Measurements from ENCODE around the gene STEAP1. TPM values are rescaled to one million over a fixed set of nuclear protein-coding genes. Genes with fewer than 3 reads are reported as not detected.
A peak's percentile ranks its signal among the peaks of the same experiment; 100 is the strongest.

STEAP1 gene
- total RNA-seq, 4 donors from 2014 or later: 4.1 to 36.4 (median 18.6) TPM

GRCh38 chr7:90210475-90210874 is 56.2 kb downstream of the STEAP1 start:
- in situ Hi-C loops (cut with MboI; ENCODE audit: low pct_ligation_motif_present in 1 of 4, low pct_unique_long_range_greater_than_20kb in 1 of 4, low sequenced_read_pairs in 3 of 4) (no loop called here), intact Hi-C loops (cut with DNase I; ENCODE audit: low total_unique reads) (no loop called here)
- WGBS, 2 donors (ENCODE audit: low coverage in 1 of 2): 77 to 79% methylated on average over 4 to 5 of the region's 5 CpGs
- Histone ChIP-seq H3K4me1 (peaks cover 0 to 15% (median 1%) of the 10 kb centered on the region in 4 donors), H3K4me3 (no peak overlapping the region), H3K27ac (peak overlapping the region; percentile 84 to 90 (median 87)), H3K9me3 (no peaks in the 10 kb centered on the region), H3K27me3 (peaks cover 6% of the 10 kb centered on the region), H3K36me3 (no peaks in the 10 kb centered on the region)
- no peak for DNase-seq
- no peak for TF ChIP-seq EP300 (IDR thresholded peaks at IDR 0.05; ENCODE audit: low read depth)
- no peak for TF ChIP-seq POLR2AphosphoS5 (IDR thresholded peaks at IDR 0.05)
- no peak for TF ChIP-seq POLR2A (IDR thresholded peaks at IDR 0.05)
- no peak for TF ChIP-seq CTCF (IDR thresholded peaks at IDR 0.05)

- Histone ChIP-seq H3K4me3 (peak overlapping the region; percentile 60 to 83 (median 63)), H3K27ac (peak overlapping the region; percentile 84 to 90 (median 87)), H3K27me3 (peaks cover 6% of the 10 kb centered on the region), H3K4me1 (peaks cover 0 to 15% (median 1%) of the 10 kb centered on the region in 4 donors), H3K9me3 (no peaks in the 10 kb centered on the region), H3K36me3 (no peaks in the 10 kb centered on the region)
- WGBS, 2 donors (ENCODE audit: low coverage in 1 of 2): 26 to 46% methylated on average over 11 of the region's 11 CpGs
- in situ Hi-C loops (cut with MboI; ENCODE audit: low pct_ligation_motif_present in 1 of 4, low pct_unique_long_range_greater_than_20kb in 1 of 4, low sequenced_read_pairs in 3 of 4): no loop called here
- TF ChIP-seq POLR2AphosphoS5 (IDR thresholded peaks at IDR 0.05) (no peak), CTCF (IDR thresholded peaks at IDR 0.05) (no peak), POLR2A (IDR thresholded peaks at IDR 0.05) (no peak), EP300 (IDR thresholded peaks at IDR 0.05; ENCODE audit: low read depth) (no peak)
- intact Hi-C loops (cut with DNase I; ENCODE audit: low total_unique reads): no loop called here
- DNase-seq: no peak
Measured at GRCh38 chr7:90210981-90211380, 56.7 kb downstream of the STEAP1 start.

- no peaks in the 10 kb centered on the region for H3K9me3 ChIP-seq
- WGBS, 2 donors (ENCODE audit: low coverage in 1 of 2): 1 to 4% methylated on average over 22 to 71 of the region's 73 CpGs
- H3K27me3 ChIP-seq: peaks cover 6% of the 10 kb centered on the region
Measured at GRCh38 chr7:90211391-90212148, 57.3 kb downstream of the STEAP1 start, which contains the start of gene STEAP2. TSS of gene STEAP2 (plus strand) at chr7:90211740. CDS start at chr7:90225083, 13,343 bp downstream.

More at GRCh38 chr7:90211391-90212148, 57.3 kb downstream of the STEAP1 start, which contains the start of gene STEAP2:
- peak; percentile 80 for TF ChIP-seq POLR2A (IDR thresholded peaks at IDR 0.05)
- peak in 2 of 3 donors; percentile 66 to 82 for TF ChIP-seq POLR2AphosphoS5 (IDR thresholded peaks at IDR 0.05)
- peak; percentile 69 to 93 (median 75) for TF ChIP-seq CTCF (IDR thresholded peaks at IDR 0.05)
- TF ChIP-seq EP300 (IDR thresholded peaks at IDR 0.05; ENCODE audit: low read depth): no peak
- in situ Hi-C loops (cut with MboI; ENCODE audit: low pct_ligation_motif_present in 1 of 4, low pct_unique_long_range_greater_than_20kb in 1 of 4, low sequenced_read_pairs in 3 of 4) (no loop called here), intact Hi-C loops (cut with DNase I; ENCODE audit: low total_unique reads) (no loop called here)
- peak; percentile 89 for DNase-seq
- H3K4me3 ChIP-seq: peak within 1 kb of the TSS; percentile 60 to 83 (median 63)
- peaks cover 0 to 15% (median 1%) of the 10 kb centered on the region in 4 donors for H3K4me1 ChIP-seq
- H3K36me3 ChIP-seq: no peaks in the 10 kb centered on the region
- H3K27ac ChIP-seq: peak within 1 kb of the TSS; percentile 84 to 90 (median 87)
